ENCODE results near the gene MYF6. TPM values are rescaled to one million over a fixed set of nuclear protein-coding genes. Genes with fewer than 3 reads are reported as not detected.

The MYF6 gene
- total RNA-seq, 4 donors from 2014 or later, result not detected

DNA sequence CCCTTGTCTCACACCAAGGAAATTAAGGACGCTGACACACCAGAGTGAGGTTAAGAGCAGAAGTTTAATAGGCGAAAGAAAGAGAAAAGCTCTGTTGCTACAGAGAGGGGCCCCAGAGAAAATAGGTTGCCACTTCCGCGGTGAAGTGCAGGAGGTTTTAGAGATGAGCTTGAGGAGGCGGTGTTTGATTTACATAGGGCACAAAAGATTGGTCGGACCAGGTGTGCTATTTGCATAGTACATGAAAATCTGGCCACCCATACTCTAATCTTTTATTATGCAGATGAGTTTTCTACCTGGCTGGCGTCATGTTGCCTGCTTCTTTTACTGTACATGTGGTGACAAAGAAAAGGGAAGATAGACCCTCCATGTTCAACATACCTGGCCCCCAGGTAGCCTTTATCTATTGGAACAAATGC, 23.3 kb upstream of the MYF6 start:
- no peak for DNase-seq
- H3K4me3 ChIP-seq (replicated peaks in 1 of 3), result no peak overlapping the region
- H3K36me3 ChIP-seq, result no peaks in the 10 kb centered on the region
- no peaks in the 10 kb centered on the region for H3K27me3 ChIP-seq
- no peak overlapping the region for H3K27ac ChIP-seq
- H3K4me1 ChIP-seq, result no peaks in the 10 kb centered on the region
- H3K9me3 ChIP-seq, result no peaks in the 10 kb centered on the region
- WGBS, 2 donors, result 32 to 40% methylated on average over 7 of the region's 7 CpGs
- intact Hi-C loops (cut with DNase I), result no loop called here
- TF ChIP-seq CTCF (IDR thresholded peaks at IDR 0.05) (no peak), POLR2A (IDR thresholded peaks at IDR 0.05) (no peak)

- no peak overlapping the region for H3K27ac ChIP-seq
- TF ChIP-seq CTCF (IDR thresholded peaks at IDR 0.05) (no peak), POLR2A (IDR thresholded peaks at IDR 0.05) (no peak)
- 93 to 96% methylated on average over 1 of the region's 1 CpG for whole genome bisulfite sequencing, 2 donors
- no peaks in the 10 kb centered on the region for H3K27me3 ChIP-seq
- H3K9me3 ChIP-seq, result no peaks in the 10 kb centered on the region
- no peak overlapping the region for H3K4me3 ChIP-seq (replicated peaks in 1 of 3)
- DNase-seq, result no peak
- H3K36me3 ChIP-seq, result no peaks in the 10 kb centered on the region
- no peaks in the 10 kb centered on the region for H3K4me1 ChIP-seq
- intact Hi-C loops (cut with DNase I), result no loop called here
These were observed 17.3 kb upstream of the MYF6 start for GRCh38 chr12:80690090-80690489.

DNA sequence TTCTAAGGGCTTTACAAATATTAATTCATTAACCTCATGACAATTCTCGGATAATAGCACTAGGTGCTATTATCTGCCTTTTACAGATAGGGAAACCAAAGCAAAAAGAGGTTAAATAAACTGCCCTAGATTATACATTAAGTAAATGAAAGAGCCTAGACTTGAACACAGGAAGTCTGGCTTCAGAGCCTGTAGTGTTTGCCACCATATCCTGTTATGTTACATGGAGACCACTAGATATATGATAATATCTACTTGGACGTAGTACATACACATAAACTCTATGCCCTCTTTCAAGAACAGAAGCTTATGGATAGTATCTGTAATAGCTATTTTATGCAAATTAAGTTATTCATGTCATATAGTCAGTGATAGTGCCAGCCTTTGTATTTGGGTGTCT, 16.9 kb upstream of the MYF6 start:
- no peak for DNase-seq
- Histone ChIP-seq H3K27ac (no peak overlapping the region), H3K4me1 (no peaks in the 10 kb centered on the region), H3K9me3 (no peaks in the 10 kb centered on the region), H3K36me3 (no peaks in the 10 kb centered on the region), H3K4me3 (replicated peaks in 1 of 3) (no peak overlapping the region), H3K27me3 (no peaks in the 10 kb centered on the region)
- intact Hi-C loops (cut with DNase I), result no loop called here
- WGBS, 2 donors, result 66 to 79% methylated on average over 2 of the region's 2 CpGs
- TF ChIP-seq POLR2A (IDR thresholded peaks at IDR 0.05), result no peak
- TF ChIP-seq CTCF (IDR thresholded peaks at IDR 0.05), result no peak

DNA sequence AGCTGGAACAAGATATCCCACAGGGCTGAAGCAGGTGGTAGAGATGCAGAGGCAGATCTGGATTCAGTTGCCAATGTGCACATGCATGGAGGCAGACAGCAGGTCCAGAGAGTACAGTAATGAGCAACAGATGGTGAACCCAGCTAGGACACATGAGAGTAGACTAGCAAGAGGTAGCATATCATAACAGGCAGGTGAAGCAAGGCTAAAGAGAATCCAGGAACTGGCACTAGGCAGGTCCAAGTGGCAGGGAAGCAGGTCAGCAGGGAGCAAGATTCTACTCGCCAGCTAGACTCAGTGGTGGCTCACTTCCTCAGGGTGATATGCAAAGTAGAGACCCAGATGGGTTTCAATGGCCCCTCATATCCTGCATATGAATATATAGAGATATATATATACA, 15.3 kb upstream of the MYF6 start:
- Histone ChIP-seq H3K4me3 (replicated peaks in 1 of 3) (no peak overlapping the region), H3K36me3 (no peaks in the 10 kb centered on the region), H3K27ac (no peak overlapping the region), H3K27me3 (no peaks in the 10 kb centered on the region), H3K9me3 (no peaks in the 10 kb centered on the region), H3K4me1 (no peaks in the 10 kb centered on the region)
- intact Hi-C loops (cut with DNase I), result no loop called here
- no peak for DNase-seq
- no peak for TF ChIP-seq POLR2A (IDR thresholded peaks at IDR 0.05)
- no peak for TF ChIP-seq CTCF (IDR thresholded peaks at IDR 0.05)
- 73 to 83% methylated on average over 1 of the region's 1 CpG for WGBS, 2 donors

GRCh38 chr12:80697270-80697887, 10.1 kb upstream of the MYF6 start:
- intact Hi-C loops (cut with DNase I), result no loop called here
- 71 to 83% methylated on average over 2 of the region's 2 CpGs for WGBS, 2 donors
- Histone ChIP-seq H3K9me3 (no peaks in the 10 kb centered on the region), H3K4me3 (replicated peaks in 1 of 3) (no peak overlapping the region), H3K36me3 (no peaks in the 10 kb centered on the region), H3K27me3 (no peaks in the 10 kb centered on the region), H3K27ac (no peak overlapping the region), H3K4me1 (no peaks in the 10 kb centered on the region)
- TF ChIP-seq POLR2A (IDR thresholded peaks at IDR 0.05), result no peak
- no peak for TF ChIP-seq CTCF (IDR thresholded peaks at IDR 0.05)
- DNase-seq, result no peak
